CD4-positive, alpha-beta T cell treated with Interleukin-12 subunit alpha and Interleukin-12 subunit beta, for 1 hour (primary cell): Measurements from ENCODE around the gene HIF1AN.
"Not testable (repeated sequence)": the region's sequence is repeated elsewhere in the genome, so short reads cannot be mapped to it uniquely, and the experiment has no call there.

ENCODE experiments used
- DNase-seq: peaks from one replicate; pipeline ENCODE4 v3.0.0-alpha.2; 2020

HIF1AN gene

DNA sequence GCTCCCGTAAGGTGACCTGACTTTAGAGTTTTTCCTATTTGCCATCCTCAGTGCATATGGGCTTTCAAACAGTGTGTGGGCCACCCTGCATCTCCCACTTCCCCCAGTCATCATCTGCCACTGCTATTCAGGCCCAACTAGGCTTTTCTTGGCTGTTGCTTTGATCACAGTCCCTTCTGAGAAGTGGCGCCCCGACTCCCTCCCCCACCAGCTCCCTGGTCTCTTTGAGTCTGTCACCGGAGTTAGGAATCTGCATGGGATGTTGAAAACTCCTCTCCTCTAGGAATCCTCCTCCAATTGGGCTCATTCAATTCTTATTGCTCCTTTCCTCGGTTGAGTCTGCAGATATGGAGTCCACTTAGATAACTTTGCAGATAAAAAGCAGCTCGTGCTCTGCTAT, 32.1 kb downstream of the HIF1AN start:
- no peak for DNase-seq

DNA sequence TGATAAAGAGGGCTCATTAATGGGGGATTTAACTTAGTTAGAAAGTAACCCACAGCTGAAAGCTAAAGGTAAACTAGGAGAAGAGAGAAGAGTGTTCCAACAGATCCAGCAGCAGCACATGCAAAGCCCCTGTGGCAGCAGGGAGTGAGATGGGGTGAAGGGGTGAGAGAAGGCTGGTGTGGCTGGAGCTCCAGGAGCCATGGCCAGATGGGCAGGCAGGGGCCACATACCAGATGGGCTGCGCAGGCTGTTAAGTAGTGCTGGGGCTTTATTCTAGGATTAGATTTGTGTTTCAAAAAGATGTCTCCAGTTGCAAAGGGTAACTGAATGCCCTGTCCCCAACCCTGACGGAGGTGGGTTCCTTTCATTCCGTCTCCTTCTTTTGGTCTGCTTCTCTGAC, 33.2 kb downstream of the HIF1AN start:
- no peak for DNase-seq

DNA sequence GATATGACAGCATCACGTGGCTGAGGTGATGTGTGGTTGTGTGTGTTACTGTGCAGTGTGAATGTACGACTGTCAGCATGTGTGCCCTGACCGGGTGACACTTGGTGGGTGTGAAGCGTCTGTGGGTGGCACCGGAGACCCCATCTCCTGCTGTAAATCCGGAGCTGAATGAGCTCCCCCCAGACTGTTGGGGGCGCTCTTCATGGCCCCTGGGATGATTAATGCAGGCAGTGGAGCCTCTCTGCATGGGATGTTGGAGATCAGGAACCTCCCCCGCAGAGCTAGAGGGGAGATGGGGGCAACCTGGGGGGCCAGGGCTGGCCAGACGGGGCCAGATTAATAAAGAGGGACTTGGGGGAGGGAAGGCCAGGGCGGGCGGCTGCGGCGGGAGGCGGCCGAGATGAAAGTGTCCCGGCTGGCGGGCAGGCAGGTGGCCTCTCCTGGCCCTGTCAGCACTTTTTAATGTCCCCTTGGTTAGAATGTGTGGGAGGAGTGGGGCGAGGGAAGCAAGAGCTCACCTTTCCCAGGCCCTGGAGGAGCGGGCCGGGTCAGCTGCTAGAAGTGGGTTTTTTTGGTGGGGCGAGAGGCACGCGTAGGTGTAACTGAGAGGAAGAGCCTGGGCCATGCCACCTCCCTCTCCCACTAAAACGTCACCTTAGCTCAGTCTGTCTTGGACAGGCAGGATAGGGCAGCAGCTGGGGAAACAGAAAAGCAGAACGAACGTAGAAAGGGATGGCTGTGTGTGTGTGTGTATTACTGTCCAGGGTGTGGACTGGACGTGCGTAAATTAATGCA, 34.1 kb downstream of the HIF1AN start:
- no peak for DNase-seq

GRCh38 chr10:100570506-100570905, 34.8 kb downstream of the HIF1AN start:
- DNase-seq = no peak

GRCh38 chr10:100571084-100571856, 35.5 kb downstream of the HIF1AN start:
- no peak for DNase-seq

- not testable (repeated sequence) for DNase-seq
Observed at GRCh38 chr10:100575146-100575545, 39.4 kb downstream of the HIF1AN start.

- no peak for DNase-seq
Observed at GRCh38 chr10:100575585-100576281, 40.0 kb downstream of the HIF1AN start.

DNA sequence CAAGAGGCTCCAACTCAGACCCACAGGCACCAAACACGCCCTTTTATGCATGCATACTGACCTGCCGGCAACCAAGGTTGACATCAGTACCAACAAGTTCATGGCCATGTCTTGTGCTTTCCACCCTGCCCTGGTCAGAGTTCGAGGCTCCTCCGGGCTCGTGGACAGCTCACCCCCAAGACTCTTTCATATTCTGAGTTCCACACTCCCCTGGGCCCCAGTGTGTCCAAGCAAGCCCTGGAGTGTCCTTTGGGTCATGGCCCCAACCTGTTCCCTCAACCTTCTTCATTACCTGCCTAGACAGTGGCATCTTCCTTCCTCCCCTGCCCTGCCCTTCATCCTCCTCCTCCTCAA, 40.5 kb downstream of the HIF1AN start:
- no peak for DNase-seq

- DNase-seq = no peak
Observed at GRCh38 chr10:100579261-100580090, 43.7 kb downstream of the HIF1AN start.

DNA sequence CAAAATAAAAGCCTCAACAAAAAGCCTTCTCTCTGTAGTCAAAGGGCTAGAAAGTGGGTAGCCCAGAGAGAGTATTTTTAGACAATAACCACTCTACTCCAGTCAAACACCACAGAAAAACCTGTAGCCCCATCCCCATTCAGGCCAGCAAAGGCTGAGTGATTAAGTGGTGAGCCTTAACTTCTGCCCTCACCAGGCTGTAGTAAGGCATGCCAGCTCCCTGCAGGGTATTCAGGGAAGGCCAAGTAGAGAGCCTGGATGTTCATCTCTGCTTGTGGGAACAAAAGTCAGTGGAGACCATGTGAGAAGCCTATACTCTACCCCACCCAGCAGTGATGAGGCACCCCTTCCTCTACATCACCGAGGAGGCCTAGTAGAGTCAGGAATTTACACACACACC, 51.2 kb downstream of the HIF1AN start:
- DNase-seq = no peak

GRCh38 chr10:100598166-100598565, 62.4 kb downstream of the HIF1AN start:
- no peak for DNase-seq

DNA sequence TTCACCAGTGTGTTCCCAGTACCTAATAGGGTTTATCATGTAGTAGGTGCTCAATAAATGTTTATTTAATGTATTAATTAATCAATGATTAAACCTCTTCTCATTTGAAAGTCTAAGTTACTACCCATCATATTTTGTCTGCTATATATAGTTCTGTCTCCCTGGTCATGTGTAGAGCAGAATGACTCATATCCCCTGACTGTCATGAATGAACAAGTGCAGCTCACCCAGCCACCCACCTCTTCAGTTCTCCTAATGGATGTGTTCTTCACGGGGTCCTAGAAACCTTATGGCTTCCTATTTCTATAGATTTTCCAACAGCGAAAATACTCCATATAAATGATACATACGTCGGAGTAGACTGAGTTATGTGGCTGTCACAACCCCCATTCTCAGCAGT, 64.5 kb downstream of the HIF1AN start:
- DNase-seq = no peak

DNA sequence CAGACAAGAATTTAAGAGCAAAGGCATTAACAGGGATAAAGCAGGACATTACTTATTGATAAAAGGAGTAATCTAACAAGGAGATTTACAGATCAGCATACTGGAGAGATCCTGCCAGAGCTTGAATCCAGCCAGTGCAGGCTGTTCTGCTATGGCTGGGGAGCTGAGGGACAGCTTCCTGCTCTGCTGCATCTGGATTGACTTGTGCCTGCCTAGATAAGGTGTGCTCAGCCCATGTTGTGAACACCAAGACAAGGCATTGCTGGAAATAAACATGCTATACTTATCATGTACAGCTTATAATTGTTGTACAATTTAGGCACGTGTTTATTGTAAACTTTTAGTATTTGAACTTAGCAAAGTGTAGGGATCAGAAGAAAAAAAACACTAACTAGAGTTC, 71.7 kb downstream of the HIF1AN start:
- DNase-seq = no peak
